ENCODE measurements around the gene GRIN1.

GRCh38 chr9:137127301-137128157, 11.4 kb upstream of the GRIN1 start:
- TF ChIP-seq CTCF (IDR thresholded peaks at IDR 0.05; ENCODE audit: insufficient read depth, low read depth, low read length) (no peak), EZH2 (IDR thresholded peaks at IDR 0.05; ENCODE audit: insufficient read depth, low read length) (no peak)

Data from astrocyte (in vitro differentiated cells and primary cell).